Measurements from ENCODE around the gene CAMTA1.

GRCh38 chr1:6803357-6803756 is 18.1 kb downstream of the CAMTA1 start:
- no peak for TF ChIP-seq POLR2A (IDR thresholded peaks at IDR 0.05; ENCODE audit: low read length)
- TF ChIP-seq GATA1 (IDR thresholded peaks at IDR 0.05; ENCODE audit: low read depth, low read length) = no peak

All from erythroblast (primary cell).